Measurements from ENCODE around the gene FCRL6.
A peak's percentile ranks its signal among the peaks of the same experiment; 100 is the strongest.

Gene FCRL6

GRCh38 chr1:159800177-159800930 lies 1.8 kb upstream of the FCRL6 start:
- no peak for DNase-seq

- no peak for DNase-seq
These were observed 2.0 kb downstream of the FCRL6 start for GRCh38 chr1:159803956-159804689.

GRCh38 chr1:159804924-159805323 lies 2.8 kb downstream of the FCRL6 start:
- DNase-seq, result no peak

- DNase-seq, result no peak
These were observed 13.8 kb downstream of the FCRL6 start for GRCh38 chr1:159815926-159816325.

GRCh38 chr1:159817276-159818041 lies 15.3 kb downstream of the FCRL6 start:
- no peak for DNase-seq

- DNase-seq, result no peak
These were observed 19.2 kb downstream of the FCRL6 start for GRCh38 chr1:159821171-159821867.

- no peak for DNase-seq
These were observed 21.2 kb downstream of the FCRL6 start for GRCh38 chr1:159823406-159823805.

- DNase-seq, result no peak
These were observed 23.4 kb downstream of the FCRL6 start for GRCh38 chr1:159825564-159825963.

- peak; percentile 18 for DNase-seq
These were observed 24.4 kb downstream of the FCRL6 start, which contains the start of gene SLAMF8 for GRCh38 chr1:159826441-159827101. SLAMF8 (plus strand) TSS chr1:159826873; CDS start chr1:159826899, 26 bp downstream.

- DNase-seq, result no peak
These were observed 24.9 kb downstream of the FCRL6 start for GRCh38 chr1:159827102-159827490.

GRCh38 chr1:159827549-159827948 lies 25.4 kb downstream of the FCRL6 start:
- no peak for DNase-seq

GRCh38 chr1:159828176-159828575 lies 26.0 kb downstream of the FCRL6 start:
- no peak for DNase-seq

- DNase-seq, result no peak
These were observed 26.6 kb downstream of the FCRL6 start for GRCh38 chr1:159828581-159829272.

GRCh38 chr1:159829273-159829634 lies 27.1 kb downstream of the FCRL6 start:
- peak; percentile 53 for DNase-seq

- DNase-seq, result no peak
These were observed 27.8 kb downstream of the FCRL6 start for GRCh38 chr1:159829822-159830465.

GRCh38 chr1:159830722-159831121 lies 28.6 kb downstream of the FCRL6 start:
- DNase-seq, result no peak

GRCh38 chr1:159831412-159832141 lies 29.4 kb downstream of the FCRL6 start:
- no peak for DNase-seq

- DNase-seq, result no peak
These were observed 30.1 kb downstream of the FCRL6 start for GRCh38 chr1:159832309-159832708.

GRCh38 chr1:159835356-159835755 lies 33.2 kb downstream of the FCRL6 start:
- no peak for DNase-seq

- DNase-seq, result peak; percentile 33
These were observed 33.8 kb downstream of the FCRL6 start for GRCh38 chr1:159835862-159836525.

All from OCI-M1 (cell line).